ENCODE measurements around the gene B3GALT6.
A peak's percentile ranks its signal among the peaks of the same experiment; 100 is the strongest.

Gene B3GALT6

GRCh38 chr1:1228596-1229321 lies 3.3 kb upstream of the B3GALT6 start:
- no peak for TF ChIP-seq CTCF (IDR thresholded peaks at IDR 0.05; ENCODE audit: low read depth, low read length, missing control alignments)
- no peak overlapping the region for H3K4me3 ChIP-seq (replicated peaks; ENCODE audit: low read depth, low read length)
- DNase-seq (ENCODE audit: extremely low read depth, low read depth), result no peak

- DNase-seq (ENCODE audit: extremely low read depth, low read depth), result no peak
- peak overlapping the region; percentile 96 for H3K4me3 ChIP-seq (replicated peaks; ENCODE audit: low read depth, low read length)
- no peak for TF ChIP-seq CTCF (IDR thresholded peaks at IDR 0.05; ENCODE audit: low read depth, low read length, missing control alignments)
Observed at GRCh38 chr1:1229770-1230169, 2.3 kb upstream of the B3GALT6 start.

- DNase-seq (ENCODE audit: extremely low read depth, low read depth), result peak; percentile 44
- H3K4me3 ChIP-seq (replicated peaks; ENCODE audit: low read depth, low read length), result peak overlapping the region; percentile 96
- peak; percentile 37 for TF ChIP-seq CTCF (IDR thresholded peaks at IDR 0.05; ENCODE audit: low read depth, low read length, missing control alignments)
Observed at GRCh38 chr1:1230656-1231399, 1.2 kb upstream of the B3GALT6 start.

GRCh38 chr1:1231400-1232207 lies 433 bp upstream of the B3GALT6 start, which contains the start of gene SDF4:
Gene SDF4, minus strand, starts transcription at chr1:1232001. Its CDS starts 3,229 bp downstream, at chr1:1228772.
- peak; percentile 82 for DNase-seq (ENCODE audit: extremely low read depth, low read depth)
- H3K4me3 ChIP-seq (replicated peaks; ENCODE audit: low read depth, low read length), result peak within 1 kb of the TSS; percentile 96
- no peak for TF ChIP-seq CTCF (IDR thresholded peaks at IDR 0.05; ENCODE audit: low read depth, low read length, missing control alignments)

GRCh38 chr1:1232796-1233566 lies 944 bp downstream of the B3GALT6 start:
- H3K4me3 ChIP-seq (replicated peaks; ENCODE audit: low read depth, low read length), result peak overlapping the region; percentile 31
- TF ChIP-seq CTCF (IDR thresholded peaks at IDR 0.05; ENCODE audit: low read depth, low read length, missing control alignments), result no peak
- no peak for DNase-seq (ENCODE audit: extremely low read depth, low read depth)

GRCh38 chr1:1233567-1233892 lies 1.5 kb downstream of the B3GALT6 start:
- no peak for DNase-seq (ENCODE audit: extremely low read depth, low read depth)
- H3K4me3 ChIP-seq (replicated peaks; ENCODE audit: low read depth, low read length), result peak overlapping the region; percentile 7; the same call in 1 of the 2 replicates
- TF ChIP-seq CTCF (IDR thresholded peaks at IDR 0.05; ENCODE audit: low read depth, low read length, missing control alignments), result no peak

Measured in HFF-Myc (cell line).